A375 (cell line): ENCODE data around the gene UGGT2. TPM values are rescaled to one million over a fixed set of nuclear protein-coding genes. Genes with fewer than 3 reads are reported as not detected.

Source experiments
- small RNA-seq: library from RNA; depleted of rRNA; stranded (forward); fragments of <200 nt; gene quantifications from one replicate; pipeline ENCODE3, GENCODE V24; 2014
- total RNA-seq: library from RNA; depleted of rRNA; stranded (reverse); fragments of >200 nt; shearing (Covaris generic); gene quantifications from 2 replicates; pipeline ENCODE4 v1.2.3, GENCODE V29; 2014; rRNA removed

The UGGT2 gene, protein sequence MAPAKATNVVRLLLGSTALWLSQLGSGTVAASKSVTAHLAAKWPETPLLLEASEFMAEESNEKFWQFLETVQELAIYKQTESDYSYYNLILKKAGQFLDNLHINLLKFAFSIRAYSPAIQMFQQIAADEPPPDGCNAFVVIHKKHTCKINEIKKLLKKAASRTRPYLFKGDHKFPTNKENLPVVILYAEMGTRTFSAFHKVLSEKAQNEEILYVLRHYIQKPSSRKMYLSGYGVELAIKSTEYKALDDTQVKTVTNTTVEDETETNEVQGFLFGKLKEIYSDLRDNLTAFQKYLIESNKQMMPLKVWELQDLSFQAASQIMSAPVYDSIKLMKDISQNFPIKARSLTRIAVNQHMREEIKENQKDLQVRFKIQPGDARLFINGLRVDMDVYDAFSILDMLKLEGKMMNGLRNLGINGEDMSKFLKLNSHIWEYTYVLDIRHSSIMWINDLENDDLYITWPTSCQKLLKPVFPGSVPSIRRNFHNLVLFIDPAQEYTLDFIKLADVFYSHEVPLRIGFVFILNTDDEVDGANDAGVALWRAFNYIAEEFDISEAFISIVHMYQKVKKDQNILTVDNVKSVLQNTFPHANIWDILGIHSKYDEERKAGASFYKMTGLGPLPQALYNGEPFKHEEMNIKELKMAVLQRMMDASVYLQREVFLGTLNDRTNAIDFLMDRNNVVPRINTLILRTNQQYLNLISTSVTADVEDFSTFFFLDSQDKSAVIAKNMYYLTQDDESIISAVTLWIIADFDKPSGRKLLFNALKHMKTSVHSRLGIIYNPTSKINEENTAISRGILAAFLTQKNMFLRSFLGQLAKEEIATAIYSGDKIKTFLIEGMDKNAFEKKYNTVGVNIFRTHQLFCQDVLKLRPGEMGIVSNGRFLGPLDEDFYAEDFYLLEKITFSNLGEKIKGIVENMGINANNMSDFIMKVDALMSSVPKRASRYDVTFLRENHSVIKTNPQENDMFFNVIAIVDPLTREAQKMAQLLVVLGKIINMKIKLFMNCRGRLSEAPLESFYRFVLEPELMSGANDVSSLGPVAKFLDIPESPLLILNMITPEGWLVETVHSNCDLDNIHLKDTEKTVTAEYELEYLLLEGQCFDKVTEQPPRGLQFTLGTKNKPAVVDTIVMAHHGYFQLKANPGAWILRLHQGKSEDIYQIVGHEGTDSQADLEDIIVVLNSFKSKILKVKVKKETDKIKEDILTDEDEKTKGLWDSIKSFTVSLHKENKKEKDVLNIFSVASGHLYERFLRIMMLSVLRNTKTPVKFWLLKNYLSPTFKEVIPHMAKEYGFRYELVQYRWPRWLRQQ (N-terminal part only)
- 34.0 and 38.6 TPM in 2 replicates for total RNA-seq

DNA sequence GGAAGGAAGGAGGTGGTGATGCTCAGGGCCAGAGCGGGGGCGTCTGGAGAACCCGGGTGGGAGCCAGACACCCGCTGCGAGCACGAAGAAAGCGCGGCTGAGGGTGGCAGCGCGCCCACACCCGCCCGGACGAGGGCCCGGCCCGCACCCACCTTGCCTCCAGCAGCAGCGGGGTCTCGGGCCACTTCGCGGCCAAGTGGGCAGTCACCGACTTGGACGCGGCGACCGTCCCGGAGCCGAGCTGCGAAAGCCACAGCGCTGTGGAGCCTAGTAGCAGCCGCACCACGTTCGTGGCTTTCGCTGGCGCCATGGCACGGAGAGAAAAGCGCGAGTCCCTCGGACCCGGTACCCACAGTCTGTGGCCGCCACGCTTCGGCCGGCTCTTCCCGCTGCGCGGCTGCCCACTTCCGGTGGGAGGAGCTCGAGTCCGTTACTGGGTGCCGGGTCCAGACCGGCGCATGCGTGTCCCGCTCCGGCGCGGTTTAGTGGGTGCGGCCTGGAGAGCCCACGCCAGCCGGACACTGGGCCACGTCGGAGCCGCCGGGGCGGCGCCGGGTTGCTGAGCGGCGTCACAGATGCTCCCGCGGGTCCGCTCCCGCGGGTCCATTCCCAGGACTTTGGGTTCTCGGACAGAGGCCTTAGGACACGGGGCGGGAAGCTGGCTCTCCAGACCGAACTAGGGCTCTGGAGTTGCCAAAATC lies at the start of gene UGGT2:
Gene UGGT2, minus strand, starts transcription at position 399 of the 701 bp plus-strand sequence. Its CDS starts 89 bp downstream, at position 310.

DNA sequence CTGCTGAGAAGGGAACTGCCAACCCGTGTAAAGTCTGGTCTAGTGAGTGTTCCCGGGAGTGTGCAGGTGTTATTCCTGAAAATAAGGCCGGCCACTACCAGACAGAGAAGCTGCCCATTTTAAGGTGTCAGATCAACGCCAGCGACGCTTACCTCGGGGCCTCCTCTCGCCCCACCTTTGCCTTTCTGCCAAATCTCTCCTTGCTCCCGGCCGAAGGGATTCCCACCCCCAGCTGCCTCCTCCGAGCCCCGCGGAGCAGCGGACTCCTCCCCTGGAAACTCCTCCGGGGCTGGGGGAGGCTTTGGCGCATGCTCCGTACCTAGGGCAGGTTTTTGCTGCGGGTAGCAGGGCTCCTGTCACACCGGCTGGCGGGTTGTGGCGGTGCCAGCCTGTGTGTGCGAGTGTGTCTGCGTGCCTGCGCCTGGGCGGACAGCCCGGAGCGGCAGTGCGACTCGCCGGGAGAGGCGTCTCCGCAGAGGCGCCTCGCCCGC lies 36.6 kb upstream of the UGGT2 start, which contains the start of gene HS6ST3:
Gene HS6ST3, plus strand, starts transcription at position 359 of the 491 bp plus-strand sequence.

Small RNA genes within 50 kb of the gene (small RNA-seq; reads per million reads assigned to genes)
- gene HMGN1P24, result not detected

Other genes with a start within 250 kb of the UGGT2 start
- 0.15 and 0.16 TPM in 2 replicates for gene HS6ST3, start 36.7 kb upstream of the UGGT2 start, total RNA-seq